ENCODE data around the gene TCEAL9.
"Not testable (repeated sequence)": the region's sequence is repeated elsewhere in the genome, so short reads cannot be mapped to it uniquely, and the experiment has no call there.

Gene TCEAL9

GRCh38 chrX:103376118-103376978 is 20.0 kb downstream of the TCEAL9 start, which contains the start of gene BEX3:
BEX3 (plus strand) TSS chrX:103376538; CDS start chrX:103377522, 984 bp downstream.
- no peaks in the 10 kb centered on the region for H3K27me3 Mint-ChIP-seq (ENCODE audit: low read depth)
- no peaks in the 10 kb centered on the region for H3K9me3 Mint-ChIP-seq
- TF ChIP-seq CTCF (IDR thresholded peaks at IDR 0.05; ENCODE audit: unreplicated experiment in 3 of 3): no peak
- peak within 1 kb of the TSS; percentile 92 to 96 (median 95) for H3K4me3 Mint-ChIP-seq
- H3K36me3 Mint-ChIP-seq (ENCODE audit: low read depth): peaks cover 26% of the 10 kb centered on the region
- peaks cover 10% of the 10 kb centered on the region for H3K4me1 Mint-ChIP-seq
- H3K27ac Mint-ChIP-seq: peak within 1 kb of the TSS; percentile 99 to 100 (median 99)

- H3K36me3 Mint-ChIP-seq (ENCODE audit: low read depth): peaks cover 26% of the 10 kb centered on the region
- no peak for TF ChIP-seq CTCF (IDR thresholded peaks at IDR 0.05; ENCODE audit: unreplicated experiment in 3 of 3)
- H3K9me3 Mint-ChIP-seq: no peaks in the 10 kb centered on the region
- H3K27me3 Mint-ChIP-seq (ENCODE audit: low read depth): no peaks in the 10 kb centered on the region
- peak overlapping the region; percentile 89 to 99 (median 96) for H3K27ac Mint-ChIP-seq
- H3K4me1 Mint-ChIP-seq: peaks cover 10% of the 10 kb centered on the region
- H3K4me3 Mint-ChIP-seq: peak overlapping the region; percentile 88 to 91 (median 88)
Observed at GRCh38 chrX:103376979-103377324, 20.6 kb downstream of the TCEAL9 start.

GRCh38 chrX:103378990-103379389 is 22.7 kb downstream of the TCEAL9 start:
- Mint-ChIP-seq H3K36me3 (ENCODE audit: low read depth) (peaks cover 34% of the 10 kb centered on the region), H3K4me1 (peaks cover 10% of the 10 kb centered on the region), H3K27ac (peak overlapping the region; percentile 59 to 80 (median 76)), H3K9me3 (peaks cover 2% of the 10 kb centered on the region), H3K27me3 (ENCODE audit: low read depth) (no peaks in the 10 kb centered on the region), H3K4me3 (peak overlapping the region; percentile 68 to 79 (median 76))
- no peak for TF ChIP-seq CTCF (IDR thresholded peaks at IDR 0.05; ENCODE audit: unreplicated experiment in 3 of 3)

- Mint-ChIP-seq H3K4me1 (peaks cover 4% of the 10 kb centered on the region), H3K27me3 (ENCODE audit: low read depth) (no peaks in the 10 kb centered on the region), H3K36me3 (ENCODE audit: low read depth) (peaks cover 26% of the 10 kb centered on the region), H3K9me3 (peaks cover 5% of the 10 kb centered on the region), H3K4me3 (no peak overlapping the region), H3K27ac (no peak overlapping the region)
- TF ChIP-seq CTCF (IDR thresholded peaks at IDR 0.05; ENCODE audit: unreplicated experiment in 3 of 3): no peak
Observed at GRCh38 chrX:103382877-103383276, 26.6 kb downstream of the TCEAL9 start.

- Mint-ChIP-seq H3K36me3 (ENCODE audit: low read depth) (peaks cover 13% of the 10 kb centered on the region), H3K27ac (no peak overlapping the region), H3K4me3 (no peak overlapping the region), H3K9me3 (peaks cover 5% of the 10 kb centered on the region), H3K27me3 (ENCODE audit: low read depth) (no peaks in the 10 kb centered on the region), H3K4me1 (no peaks in the 10 kb centered on the region)
- TF ChIP-seq CTCF (IDR thresholded peaks at IDR 0.05; ENCODE audit: unreplicated experiment in 3 of 3): no peak
Observed at GRCh38 chrX:103384672-103385071, 28.4 kb downstream of the TCEAL9 start.

- H3K4me1 Mint-ChIP-seq; H3K9me3 Mint-ChIP-seq; H3K4me3 Mint-ChIP-seq; H3K27ac Mint-ChIP-seq; H3K27me3 Mint-ChIP-seq (ENCODE audit: low read depth): not testable (repeated sequence)
- peaks cover 12% of the 10 kb centered on the region for H3K36me3 Mint-ChIP-seq (ENCODE audit: low read depth)
Observed at GRCh38 chrX:103385283-103385830, 29.1 kb downstream of the TCEAL9 start.
